GM13976 (cell line): ENCODE data around the gene RARRES1.

ENCODE experiments used
- DNase-seq: peaks from one replicate; pipeline ENCODE4 v3.0.0; 2012; ENCODE audit warnings: low spot score
- CTCF ChIP-seq: IDR thresholded peaks from 2 replicates; pipeline ENCODE4 v1.5.1; 2012; ENCODE audit warnings: borderline replicate concordance, mild to moderate bottlenecking; ENCODE audit not compliant: insufficient read depth; ENCODE audit errors: extremely low read depth, missing control alignments, control extremely low read depth
- in situ Hi-C: fragments of 300-500 bp; cut with MboI; formaldehyde crosslinking; loops from one replicate; pipeline ENCODE4 v1.12.0; 2022; ENCODE audit warnings: low sequenced_read_pairs, mixed read lengths, inconsistent platforms; ENCODE audit not compliant: unreplicated experiment

The RARRES1 gene

GRCh38 chr3:158668506-158668905 lies 63.8 kb downstream of the RARRES1 start:
- DNase-seq, result no peak
- in situ Hi-C loops, result no loop called here
- TF ChIP-seq CTCF, result no peak

- DNase-seq, result no peak
- no peak for TF ChIP-seq CTCF
- in situ Hi-C loops, result no loop called here
Observed at GRCh38 chr3:158666416-158666815, 65.8 kb downstream of the RARRES1 start.

- no peak for DNase-seq
- in situ Hi-C loops, result no loop called here
- no peak for TF ChIP-seq CTCF
Observed at GRCh38 chr3:158663832-158664231, 68.4 kb downstream of the RARRES1 start.

- no peak for TF ChIP-seq CTCF
- in situ Hi-C loops, result no loop called here
- no peak for DNase-seq
Observed at GRCh38 chr3:158663246-158663645, 69.0 kb downstream of the RARRES1 start.

GRCh38 chr3:158660711-158661110 lies 71.5 kb downstream of the RARRES1 start:
- no peak for DNase-seq
- in situ Hi-C loops, result no loop called here
- no peak for TF ChIP-seq CTCF

- in situ Hi-C loops, result no loop called here
- DNase-seq, result peak; percentile 52
- peak; percentile 46 for TF ChIP-seq CTCF
Observed at GRCh38 chr3:158659454-158660237, 72.6 kb downstream of the RARRES1 start.

GRCh38 chr3:158658889-158659288 lies 73.4 kb downstream of the RARRES1 start:
- no peak for TF ChIP-seq CTCF
- in situ Hi-C loops, result no loop called here
- DNase-seq, result no peak
